Measurements from ENCODE around the gene NPTX1. TPM values are rescaled to one million over a fixed set of nuclear protein-coding genes. Genes with fewer than 3 reads are reported as not detected.

The NPTX1 gene
- total RNA-seq, 4 donors from 2014 or later, result 1.2 to 6.3 (median 3.8) TPM

- Histone ChIP-seq H3K27ac (no peak overlapping the region), H3K4me1 (peaks cover 0 to 11% (median 0%) of the 10 kb centered on the region in 3 donors), H3K27me3 (no peaks in the 10 kb centered on the region), H3K36me3 (peaks cover 0 to 43% of the 10 kb centered on the region in 2 donors), H3K4me3 (no peak overlapping the region), H3K9me3 (no peaks in the 10 kb centered on the region)
- no CpG with 5 or more reads among the region's 15 CpGs for WGBS, 2 donors (ENCODE audit: low coverage in 1 of 2)
- TF ChIP-seq EP300 (IDR thresholded peaks at IDR 0.05) (no peak), POLR2A (IDR thresholded peaks at IDR 0.05) (no peak), CTCF (IDR thresholded peaks at IDR 0.05) (no peak), POLR2AphosphoS5 (IDR thresholded peaks at IDR 0.05) (no peak)
- ATAC-seq, result no peak
Observed at GRCh38 chr17:80430446-80431245, 45.8 kb downstream of the NPTX1 start.

GRCh38 chr17:80429356-80430275, 46.8 kb downstream of the NPTX1 start:
- no peak for TF ChIP-seq POLR2AphosphoS5 (IDR thresholded peaks at IDR 0.05)
- TF ChIP-seq CTCF (IDR thresholded peaks at IDR 0.05), result no peak
- TF ChIP-seq EP300 (IDR thresholded peaks at IDR 0.05), result no peak
- no peak for TF ChIP-seq POLR2A (IDR thresholded peaks at IDR 0.05)
- WGBS, 2 donors (ENCODE audit: low coverage in 1 of 2), result 92% methylated on average over 2 of the region's 33 CpGs; no CpG with 5 or more reads in 1 of the 2 donors

GRCh38 chr17:80428796-80429195, 47.6 kb downstream of the NPTX1 start:
- ATAC-seq, result no peak

More at GRCh38 chr17:80429356-80430275, 46.8 kb downstream of the NPTX1 start:
- H3K4me3 ChIP-seq, result no peak overlapping the region
- no peaks in the 10 kb centered on the region for H3K9me3 ChIP-seq
- H3K36me3 ChIP-seq, result peaks cover 0 to 43% of the 10 kb centered on the region in 2 donors
- H3K27me3 ChIP-seq, result no peaks in the 10 kb centered on the region
- H3K4me1 ChIP-seq, result peaks cover 0 to 11% (median 0%) of the 10 kb centered on the region in 3 donors
- no peak overlapping the region for H3K27ac ChIP-seq
- no peak for ATAC-seq

GRCh38 chr17:80428363-80428762, 48.0 kb downstream of the NPTX1 start:
- no peak for ATAC-seq

More at GRCh38 chr17:80428796-80429195, 47.6 kb downstream of the NPTX1 start:
- WGBS, 2 donors (ENCODE audit: low coverage in 1 of 2), result 74% methylated on average over 9 of the region's 11 CpGs; no CpG with 5 or more reads in 1 of the 2 donors
- Histone ChIP-seq H3K27ac (no peak overlapping the region), H3K27me3 (no peaks in the 10 kb centered on the region), H3K9me3 (no peaks in the 10 kb centered on the region), H3K4me3 (no peak overlapping the region), H3K36me3 (peaks cover 0 to 43% of the 10 kb centered on the region in 2 donors), H3K4me1 (peaks cover 0 to 11% (median 0%) of the 10 kb centered on the region in 3 donors)
- TF ChIP-seq POLR2A (IDR thresholded peaks at IDR 0.05) (no peak), POLR2AphosphoS5 (IDR thresholded peaks at IDR 0.05) (no peak), CTCF (IDR thresholded peaks at IDR 0.05) (no peak), EP300 (IDR thresholded peaks at IDR 0.05) (no peak)

More at GRCh38 chr17:80428363-80428762, 48.0 kb downstream of the NPTX1 start:
- Histone ChIP-seq H3K36me3 (peaks cover 0 to 43% of the 10 kb centered on the region in 2 donors), H3K4me1 (peaks cover 0 to 15% (median 0%) of the 10 kb centered on the region in 3 donors), H3K9me3 (no peaks in the 10 kb centered on the region), H3K27ac (no peak overlapping the region), H3K4me3 (no peak overlapping the region), H3K27me3 (no peaks in the 10 kb centered on the region)
- WGBS, 2 donors (ENCODE audit: low coverage in 1 of 2), result 84% methylated on average over 6 of the region's 12 CpGs; no CpG with 5 or more reads in 1 of the 2 donors
- TF ChIP-seq EP300 (IDR thresholded peaks at IDR 0.05) (no peak), POLR2A (IDR thresholded peaks at IDR 0.05) (no peak), POLR2AphosphoS5 (IDR thresholded peaks at IDR 0.05) (no peak), CTCF (IDR thresholded peaks at IDR 0.05) (no peak)

All from gastroesophageal sphincter (tissue), 4 donors.